Body of pancreas (tissue), 4 donors: ENCODE measurements around the gene ARHGAP33. TPM values are rescaled to one million over a fixed set of nuclear protein-coding genes. Genes with fewer than 3 reads are reported as not detected.

Experiments
- ATAC-seq: fragments of 150-250 bp; one replicate; pipeline ENCODE4 v1.9.1; 2016
- DNase-seq, 4 donors: peaks; one replicate each; pipeline ENCODE4 v3.0.0-alpha.2; 2019
- H3K27ac ChIP-seq, 4 donors: fragments of 200-600 bp; sonication (generic); 1 replicate in 3 of 4; 2 replicates in 1 of 4; pipeline versions ENCODE4 v1.5.1 to v1.6.1; 2016 to 2019; ENCODE audit warnings: mild to moderate bottlenecking in 1 of 4, mixed read lengths in 1 of 4, moderate library complexity in 1 of 4
- H3K27me3 ChIP-seq, 2 donors: fragments of 200-600 bp; sonication (generic); one replicate each; pipeline ENCODE4 v1.6.0; 2016; ENCODE audit warnings: mild to moderate bottlenecking in 1 of 2
- H3K36me3 ChIP-seq, 2 donors: fragments of 200-600 bp; sonication (generic); replicated peaks in 1 of 2; 2 replicates each; pipeline ENCODE4 v1.5.1; 2016; ENCODE audit warnings: low read depth in 2 of 2; ENCODE audit not compliant: insufficient read depth in 1 of 2
- H3K4me1 ChIP-seq: fragments of 200-600 bp; sonication (generic); one replicate; pipeline ENCODE4 v1.6.0; 2016
- H3K4me3 ChIP-seq, 2 donors: fragments of 200-600 bp; sonication (generic); 1 replicate in 1 of 2; 2 replicates in 1 of 2; pipeline ENCODE4 v1.5.1; 2016 to 2019
- H3K9me3 ChIP-seq, 3 donors: fragments of 200-600 bp; sonication (generic); 1 replicate in 2 of 3; 2 replicates in 1 of 3; pipeline ENCODE4 v1.5.1; 2016
- CTCF ChIP-seq, 7 experiments: fragments of 450-650 bp in 4 of 7; fragments of 200-600 bp in 3 of 7; sonication (generic) in 3 of 7; IDR thresholded peaks; one replicate each; pipeline ENCODE4 v1.5.1; 2016 to 2019; ENCODE audit warnings: antibody characterized with exemption in 7 of 7
- POLR2A ChIP-seq, 3 donors: fragments of 450-650 bp; IDR thresholded peaks; one replicate each; pipeline ENCODE4 v1.6.1; 2016; ENCODE audit warnings: antibody characterized with exemption in 3 of 3, mild to moderate bottlenecking in 2 of 3
- WGBS, 2 donors: methylation state at CpG; one replicate each; pipeline ENCODE4 v1.1.5; 2017; 5-methylcytosine and 5-hydroxymethylcytosine counted together
- intact Hi-C: fragments of 100-400 bp; cut with DNase I; formaldehyde crosslinking; loops from one replicate; pipeline ENCODE4 v1.15.1; 2023
- total RNA-seq, 2 donors: library from RNA; depleted of rRNA; stranded (reverse); fragments of >200 nt; gene quantifications; one replicate each; pipeline ENCODE4 v1.1.0, GENCODE V29; 2016

ARHGAP33 gene
- total RNA-seq, 2 donors from 2014 or later, result 8.6 to 71.5 TPM

- H3K36me3 ChIP-seq, result peaks cover 5 to 45% of the 10 kb centered on the region in 2 donors
- WGBS, 2 donors, result 91% methylated on average over 22 of the region's 25 CpGs; no CpG with 5 or more reads in 1 of the 2 donors
- DNase-seq (no peak), ATAC-seq (no peak)
- intact Hi-C loops, result no loop called here
- H3K9me3 ChIP-seq, result no peaks in the 10 kb centered on the region
- H3K27me3 ChIP-seq, result no peaks in the 10 kb centered on the region
- H3K4me1 ChIP-seq, result no peaks in the 10 kb centered on the region
- no peak overlapping the region for H3K27ac ChIP-seq
- no peak overlapping the region for H3K4me3 ChIP-seq
- TF ChIP-seq CTCF (IDR thresholded peaks at IDR 0.05), result no peak
- no peak for TF ChIP-seq POLR2A (IDR thresholded peaks at IDR 0.05)
Observed at GRCh38 chr19:35732540-35733179, 42.7 kb upstream of the ARHGAP33 start.

- no peak for DNase-seq
- TF ChIP-seq CTCF (IDR thresholded peaks at IDR 0.05), result no peak
- TF ChIP-seq POLR2A (IDR thresholded peaks at IDR 0.05), result no peak
- 90 to 92% methylated on average over 22 to 30 of the region's 35 CpGs for WGBS, 2 donors
- no peak overlapping the region for H3K4me3 ChIP-seq
- no peaks in the 10 kb centered on the region for H3K4me1 ChIP-seq
- peaks cover 8 to 44% of the 10 kb centered on the region in 2 donors for H3K36me3 ChIP-seq
- intact Hi-C loops, result no loop called here
- H3K27me3 ChIP-seq, result no peaks in the 10 kb centered on the region
- no peak for ATAC-seq
- H3K27ac ChIP-seq, result no peak overlapping the region
- no peaks in the 10 kb centered on the region for H3K9me3 ChIP-seq
Observed at GRCh38 chr19:35733180-35734125, 41.9 kb upstream of the ARHGAP33 start.

DNA sequence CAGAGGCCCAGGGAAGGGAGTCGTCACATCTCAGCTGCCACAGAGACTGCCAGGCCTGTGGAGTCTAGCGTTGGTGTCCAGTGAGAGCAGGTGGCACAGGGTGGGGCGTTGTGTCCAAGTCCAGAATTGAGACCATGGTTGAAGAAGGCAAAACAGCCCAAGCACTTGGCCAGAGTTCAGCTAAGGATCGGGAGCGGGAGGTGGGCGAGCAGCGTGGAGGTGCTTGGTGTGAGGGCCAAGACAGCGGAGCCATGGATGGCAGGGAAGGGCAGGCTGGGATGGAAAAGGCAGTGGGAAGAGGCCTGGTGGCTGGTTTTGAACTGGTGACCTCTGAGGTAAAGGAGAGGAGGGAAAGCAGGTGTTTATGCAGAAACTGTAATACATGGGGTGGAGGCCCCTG is 41.1 kb upstream of the ARHGAP33 start:
- ATAC-seq, result no peak
- Histone ChIP-seq H3K4me3 (no peak overlapping the region), H3K4me1 (peaks cover under 1% of the 10 kb centered on the region), H3K27me3 (no peaks in the 10 kb centered on the region), H3K36me3 (peaks cover 9 to 40% of the 10 kb centered on the region in 2 donors), H3K9me3 (no peaks in the 10 kb centered on the region), H3K27ac (no peak overlapping the region)
- 95 to 96% methylated on average over 8 of the region's 8 CpGs for whole genome bisulfite sequencing, 2 donors
- no peak for TF ChIP-seq POLR2A (IDR thresholded peaks at IDR 0.05)
- no peak for TF ChIP-seq CTCF (IDR thresholded peaks at IDR 0.05)
- intact Hi-C loops, result no loop called here
- DNase-seq, result no peak

- Histone ChIP-seq H3K27me3 (no peaks in the 10 kb centered on the region), H3K4me1 (peaks cover 7% of the 10 kb centered on the region), H3K4me3 (no peak overlapping the region), H3K27ac (no peak overlapping the region), H3K9me3 (no peaks in the 10 kb centered on the region), H3K36me3 (peaks cover 9 to 34% of the 10 kb centered on the region in 2 donors)
- 77 to 82% methylated on average over 4 to 5 of the region's 5 CpGs for WGBS, 2 donors
- no peak for ATAC-seq
- DNase-seq, result no peak
- intact Hi-C loops, result no loop called here
- TF ChIP-seq CTCF (IDR thresholded peaks at IDR 0.05) (no peak), POLR2A (IDR thresholded peaks at IDR 0.05) (no peak)
Observed at GRCh38 chr19:35734889-35735288, 40.5 kb upstream of the ARHGAP33 start.
